AG04449 (cell line): Measurements from ENCODE around the gene OR5AP2.
"Not testable (repeated sequence)": the region's sequence is repeated elsewhere in the genome, so short reads cannot be mapped to it uniquely, and the experiment has no call there.

Experiments
- CTCF ChIA-PET: fragments of 350-600 bp; formaldehyde crosslinking; extraction: SDS; loops from one replicate; lab custom pipeline; 2021; ENCODE audit warnings: antibody characterized with exemption; lab: Yijun Ruan, JAX
- POLR2A ChIA-PET: fragments of 400-600, 350-600 bp; formaldehyde crosslinking; extraction: SDS; loops from one replicate; lab custom pipeline; 2020; ENCODE audit warnings: antibody characterized with exemption, inconsistent platforms; lab: Yijun Ruan, JAX
- DNase-seq: peaks from one replicate; pipeline ENCODE4 v3.0.0-alpha.2; 2010; ENCODE audit warnings: low read depth, low spot score
- H3K4me3 ChIP-seq: 2 replicates; pipeline ENCODE4 v1.5.1; 2011; ENCODE audit warnings: low read depth, mild to moderate bottlenecking, control low read depth, low read length
- TF ChIP-seq, protein P1 (sequence below): IDR thresholded peaks from one replicate; pipeline ENCODE4 v1.5.1; 2011; ENCODE audit warnings: mild to moderate bottlenecking, moderate library complexity, low read length, control low read depth, inconsistent platforms; ENCODE audit not compliant: insufficient read depth; ENCODE audit errors: missing control alignments

OR5AP2 gene

DNA sequence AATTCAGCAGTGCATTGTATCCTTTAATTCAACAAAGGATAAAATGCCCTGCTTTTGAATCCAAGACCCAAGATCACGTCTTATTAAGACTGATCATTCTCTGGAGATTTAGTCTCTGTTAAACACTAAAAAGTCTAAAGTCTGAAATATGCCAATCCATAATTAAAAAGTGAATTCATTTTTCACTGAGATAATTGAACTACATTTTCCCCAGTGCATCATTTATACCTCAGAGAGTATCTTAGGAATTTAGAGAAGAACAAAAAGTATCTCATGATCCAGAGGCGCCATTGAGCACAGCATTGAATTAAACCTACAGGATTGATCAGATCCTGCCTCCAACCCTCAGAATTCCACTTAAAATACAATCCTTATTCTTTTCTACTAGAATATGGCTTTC is 5.4 kb downstream of the OR5AP2 start:
- no peak for DNase-seq
- H3K4me3 ChIP-seq: no peak overlapping the region
- ChIA-PET CTCF (no interaction called here), POLR2A (no interaction called here)
- TF ChIP-seq, protein P1, sequence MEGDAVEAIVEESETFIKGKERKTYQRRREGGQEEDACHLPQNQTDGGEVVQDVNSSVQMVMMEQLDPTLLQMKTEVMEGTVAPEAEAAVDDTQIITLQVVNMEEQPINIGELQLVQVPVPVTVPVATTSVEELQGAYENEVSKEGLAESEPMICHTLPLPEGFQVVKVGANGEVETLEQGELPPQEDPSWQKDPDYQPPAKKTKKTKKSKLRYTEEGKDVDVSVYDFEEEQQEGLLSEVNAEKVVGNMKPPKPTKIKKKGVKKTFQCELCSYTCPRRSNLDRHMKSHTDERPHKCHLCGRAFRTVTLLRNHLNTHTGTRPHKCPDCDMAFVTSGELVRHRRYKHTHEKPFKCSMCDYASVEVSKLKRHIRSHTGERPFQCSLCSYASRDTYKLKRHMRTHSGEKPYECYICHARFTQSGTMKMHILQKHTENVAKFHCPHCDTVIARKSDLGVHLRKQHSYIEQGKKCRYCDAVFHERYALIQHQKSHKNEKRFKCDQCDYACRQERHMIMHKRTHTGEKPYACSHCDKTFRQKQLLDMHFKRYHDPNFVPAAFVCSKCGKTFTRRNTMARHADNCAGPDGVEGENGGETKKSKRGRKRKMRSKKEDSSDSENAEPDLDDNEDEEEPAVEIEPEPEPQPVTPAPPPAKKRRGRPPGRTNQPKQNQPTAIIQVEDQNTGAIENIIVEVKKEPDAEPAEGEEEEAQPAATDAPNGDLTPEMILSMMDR: no peak

DNA sequence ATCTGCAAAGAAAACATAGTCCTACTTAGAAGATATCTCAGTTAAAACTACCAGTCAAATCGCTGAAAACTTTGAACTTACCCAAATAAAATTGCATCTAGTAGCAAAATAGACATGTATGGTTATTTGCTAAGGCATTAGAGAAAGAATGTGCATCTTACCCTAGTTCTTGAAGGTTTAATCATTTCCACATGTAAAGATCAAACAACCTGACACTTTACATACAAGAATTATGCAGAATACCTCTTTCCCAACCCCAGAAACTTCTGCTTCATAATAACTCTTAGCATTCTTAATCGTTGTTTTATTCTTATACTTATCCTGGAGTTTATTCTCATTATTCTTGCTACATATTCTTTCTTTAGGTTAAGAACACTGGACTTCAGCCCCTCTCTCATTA is 9.9 kb downstream of the OR5AP2 start:
- POLR2A ChIA-PET: no interaction called here
- TF ChIP-seq, protein P1: no peak
- CTCF ChIA-PET: no interaction called here
- H3K4me3 ChIP-seq: no peak overlapping the region
- no peak for DNase-seq

DNA sequence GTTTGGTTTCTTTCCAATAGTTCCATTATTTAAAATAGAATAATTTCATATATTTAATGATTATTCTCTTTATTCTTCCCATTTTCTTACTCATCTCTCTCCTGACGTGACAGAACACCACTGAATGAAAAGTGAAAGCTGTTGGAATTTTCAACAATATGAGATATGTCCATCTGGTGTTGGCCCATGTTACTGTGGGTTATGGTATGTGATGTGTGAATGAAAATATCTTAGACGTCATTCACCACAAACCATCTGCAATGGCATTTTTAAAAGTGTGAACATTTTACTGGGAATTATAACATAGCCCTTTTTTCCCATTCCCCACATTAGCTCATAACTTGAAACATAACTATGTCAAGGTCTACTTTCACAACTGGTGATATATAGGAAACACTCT is 16.3 kb downstream of the OR5AP2 start:
- no peak for DNase-seq
- POLR2A ChIA-PET: no interaction called here
- CTCF ChIA-PET: no interaction called here

DNA sequence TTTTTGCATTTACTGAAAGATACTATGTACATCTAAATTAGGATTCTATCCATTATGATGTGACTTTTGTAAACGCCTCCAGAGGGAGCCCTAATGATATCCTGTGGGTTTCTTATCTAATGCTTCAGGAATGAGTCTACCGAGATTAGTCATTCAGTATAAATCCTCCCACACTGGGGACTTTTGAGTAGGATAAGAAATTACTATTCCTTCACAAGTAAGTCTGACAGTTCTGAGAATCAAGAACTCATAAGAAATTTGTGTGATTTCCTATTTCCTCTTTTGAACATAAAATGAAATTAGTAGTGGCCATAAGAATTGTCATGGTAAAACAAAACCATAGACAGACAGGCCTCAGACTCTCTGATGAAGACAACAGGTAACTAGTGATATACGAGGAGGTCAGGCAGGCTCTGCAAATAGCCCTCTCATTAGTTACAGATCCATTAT is 17.6 kb downstream of the OR5AP2 start:
- CTCF ChIA-PET: no interaction called here
- POLR2A ChIA-PET: no interaction called here
- TF ChIP-seq, protein P1: no peak
- DNase-seq: no peak
- no peak overlapping the region for H3K4me3 ChIP-seq

More for the DNA sequence above, 16.3 kb downstream of the OR5AP2 start:
- H3K4me3 ChIP-seq: no peak overlapping the region
- TF ChIP-seq, protein P1: no peak

DNA sequence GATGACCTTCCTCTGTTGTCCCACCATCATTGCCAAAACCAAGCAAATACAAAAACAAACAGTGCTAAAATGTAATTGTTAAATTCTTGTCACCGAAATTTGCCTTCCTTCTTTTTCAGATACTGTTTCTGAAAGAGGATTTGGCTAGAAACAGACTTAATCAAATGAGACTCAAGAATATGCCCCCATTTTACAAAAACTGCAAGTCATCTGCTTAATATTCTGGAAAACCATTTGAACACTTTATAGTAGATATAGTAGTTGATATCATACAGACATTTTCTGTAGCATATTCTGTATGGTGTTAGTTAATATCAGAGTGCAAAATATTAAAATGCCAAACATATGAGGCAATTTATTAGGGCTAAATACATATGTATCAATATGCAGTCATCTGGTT is 31.1 kb downstream of the OR5AP2 start:
- POLR2A ChIA-PET: no interaction called here
- TF ChIP-seq, protein P1: no peak
- H3K4me3 ChIP-seq: no peak overlapping the region
- CTCF ChIA-PET: no interaction called here
- DNase-seq: no peak

DNA sequence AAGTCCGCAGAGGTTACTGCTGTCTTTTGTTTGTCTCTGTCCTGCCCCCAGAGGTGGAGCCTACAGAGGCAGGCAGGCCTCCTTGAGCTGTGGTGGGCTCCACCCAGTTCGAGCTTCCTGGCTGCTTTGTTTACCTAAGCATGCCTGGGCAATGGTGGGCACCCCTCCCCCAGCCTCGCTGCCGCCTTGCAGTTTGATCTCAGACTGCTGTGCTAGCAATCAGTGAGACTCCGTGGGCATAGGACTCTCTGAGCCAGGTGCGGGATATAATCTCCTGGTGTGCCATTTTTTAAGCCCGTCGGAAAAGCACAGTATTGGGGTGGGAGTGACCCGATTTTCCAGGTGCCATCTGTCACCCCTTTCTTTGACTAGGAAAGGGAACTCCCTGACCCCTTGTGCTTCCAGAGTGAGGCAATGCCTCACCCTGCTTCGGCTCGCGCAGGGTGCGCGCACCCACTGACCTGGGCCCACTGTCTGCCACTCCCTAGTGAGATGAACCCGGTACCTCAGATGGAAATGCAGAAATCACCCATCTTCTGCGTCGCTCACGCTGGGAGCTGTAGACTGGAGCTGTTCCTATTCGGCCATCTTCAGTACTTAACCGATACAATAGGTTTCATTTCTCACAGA is 50.0 kb downstream of the OR5AP2 start:
- POLR2A ChIA-PET, CTCF ChIA-PET, DNase-seq, H3K4me3 ChIP-seq: not testable (repeated sequence)
